ENCODE data around the gene LRRC40. TPM values are rescaled to one million over a fixed set of nuclear protein-coding genes. Genes with fewer than 3 reads are reported as not detected.

The LRRC40 gene
- total RNA-seq, 4 donors from 2014 or later: 11.5 to 15.4 (median 14.6) TPM

- Histone ChIP-seq H3K9me3 (no peaks in the 10 kb centered on the region), H3K4me1 (peaks cover 0 to 11% (median 5%) of the 10 kb centered on the region in 4 donors), H3K4me3 (no peak overlapping the region), H3K27ac (replicated peaks in 1 of 4) (no peak overlapping the region), H3K27me3 (no peaks in the 10 kb centered on the region), H3K36me3 (no peaks in the 10 kb centered on the region)
- DNase-seq (ENCODE audit: extremely low spot score): no peak
- intact Hi-C loops (cut with DNase I): loop anchor here (5.0 kb wide), 1 partner anchor 373 kb away; no protein-coding TSS in a partner anchor
- WGBS: 89% methylated on average over 3 of the region's 3 CpGs
- TF ChIP-seq, protein P1, sequence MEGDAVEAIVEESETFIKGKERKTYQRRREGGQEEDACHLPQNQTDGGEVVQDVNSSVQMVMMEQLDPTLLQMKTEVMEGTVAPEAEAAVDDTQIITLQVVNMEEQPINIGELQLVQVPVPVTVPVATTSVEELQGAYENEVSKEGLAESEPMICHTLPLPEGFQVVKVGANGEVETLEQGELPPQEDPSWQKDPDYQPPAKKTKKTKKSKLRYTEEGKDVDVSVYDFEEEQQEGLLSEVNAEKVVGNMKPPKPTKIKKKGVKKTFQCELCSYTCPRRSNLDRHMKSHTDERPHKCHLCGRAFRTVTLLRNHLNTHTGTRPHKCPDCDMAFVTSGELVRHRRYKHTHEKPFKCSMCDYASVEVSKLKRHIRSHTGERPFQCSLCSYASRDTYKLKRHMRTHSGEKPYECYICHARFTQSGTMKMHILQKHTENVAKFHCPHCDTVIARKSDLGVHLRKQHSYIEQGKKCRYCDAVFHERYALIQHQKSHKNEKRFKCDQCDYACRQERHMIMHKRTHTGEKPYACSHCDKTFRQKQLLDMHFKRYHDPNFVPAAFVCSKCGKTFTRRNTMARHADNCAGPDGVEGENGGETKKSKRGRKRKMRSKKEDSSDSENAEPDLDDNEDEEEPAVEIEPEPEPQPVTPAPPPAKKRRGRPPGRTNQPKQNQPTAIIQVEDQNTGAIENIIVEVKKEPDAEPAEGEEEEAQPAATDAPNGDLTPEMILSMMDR (IDR thresholded peaks at IDR 0.05): no peak
- TF ChIP-seq POLR2AphosphoS5 (IDR thresholded peaks at IDR 0.05) (no peak), POLR2A (IDR thresholded peaks at IDR 0.05; ENCODE audit: low read depth) (no peak), EP300 (IDR thresholded peaks at IDR 0.05) (no peak)
Observed at GRCh38 chr1:70134148-70134547, 71.2 kb downstream of the LRRC40 start.

DNA sequence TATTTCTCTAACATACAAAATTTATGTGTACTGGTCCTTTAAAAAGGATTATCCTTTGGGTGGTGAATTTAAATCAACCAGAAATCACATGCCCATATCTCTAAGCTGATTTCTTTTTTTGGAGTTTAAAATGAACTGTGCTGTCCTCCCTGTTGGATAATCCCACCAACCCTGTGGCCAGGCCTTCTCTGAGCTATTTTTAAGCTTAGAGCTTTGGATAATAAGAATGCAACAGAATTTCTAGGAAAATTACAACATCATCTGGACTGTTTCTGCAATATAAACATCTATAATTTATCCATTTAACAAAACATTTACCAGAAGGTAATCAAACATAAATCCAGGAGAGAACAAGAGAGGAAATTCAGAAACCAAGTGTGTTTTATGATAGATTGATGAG is 88.3 kb downstream of the LRRC40 start:
- DNase-seq (ENCODE audit: extremely low spot score): no peak
- Histone ChIP-seq H3K27ac (replicated peaks in 1 of 4) (no peak overlapping the region), H3K27me3 (no peaks in the 10 kb centered on the region), H3K4me1 (no peaks in the 10 kb centered on the region), H3K36me3 (no peaks in the 10 kb centered on the region), H3K9me3 (no peaks in the 10 kb centered on the region), H3K4me3 (no peak overlapping the region)
- intact Hi-C loops (cut with DNase I): no loop called here
- TF ChIP-seq POLR2A (IDR thresholded peaks at IDR 0.05; ENCODE audit: low read depth): no peak
- TF ChIP-seq POLR2AphosphoS5 (IDR thresholded peaks at IDR 0.05): no peak
- TF ChIP-seq, protein P1 (IDR thresholded peaks at IDR 0.05): no peak
- no peak for TF ChIP-seq EP300 (IDR thresholded peaks at IDR 0.05)

GRCh38 chr1:70115315-70115714 is 90.1 kb downstream of the LRRC40 start:
- TF ChIP-seq POLR2A (IDR thresholded peaks at IDR 0.05; ENCODE audit: low read depth) (no peak), POLR2AphosphoS5 (IDR thresholded peaks at IDR 0.05) (no peak), EP300 (IDR thresholded peaks at IDR 0.05) (no peak)
- TF ChIP-seq, protein P1 (IDR thresholded peaks at IDR 0.05): no peak
- no peaks in the 10 kb centered on the region for H3K9me3 ChIP-seq
- no peak overlapping the region for H3K4me3 ChIP-seq
- H3K36me3 ChIP-seq: no peaks in the 10 kb centered on the region
- intact Hi-C loops (cut with DNase I): no loop called here
- WGBS: 94% methylated on average over 3 of the region's 3 CpGs
- no peaks in the 10 kb centered on the region for H3K27me3 ChIP-seq
- DNase-seq (ENCODE audit: extremely low spot score): no peak
- H3K27ac ChIP-seq (replicated peaks in 1 of 4): no peak overlapping the region
- no peaks in the 10 kb centered on the region for H3K4me1 ChIP-seq

DNA sequence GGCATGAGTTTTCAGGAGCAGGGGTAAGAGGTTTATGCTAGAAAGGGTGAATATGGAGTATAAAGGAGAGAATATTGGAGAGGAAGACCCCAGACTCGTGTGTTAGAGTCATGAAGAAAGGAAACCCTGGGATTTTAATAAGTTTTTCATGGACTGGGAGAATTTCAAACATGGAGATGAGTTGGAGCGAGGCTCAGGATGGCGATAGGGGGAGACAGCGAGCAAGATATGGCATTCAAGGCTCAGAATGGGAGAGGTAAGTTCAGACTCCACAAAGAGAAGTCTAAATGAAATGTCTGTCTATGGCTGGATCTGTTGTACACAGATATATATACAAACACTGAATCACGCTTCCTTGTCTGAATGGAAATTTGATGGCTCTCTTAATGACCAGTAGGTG is 92.5 kb downstream of the LRRC40 start:
- TF ChIP-seq POLR2AphosphoS5 (IDR thresholded peaks at IDR 0.05): no peak
- TF ChIP-seq, protein P1 (IDR thresholded peaks at IDR 0.05): no peak
- no peak for TF ChIP-seq POLR2A (IDR thresholded peaks at IDR 0.05; ENCODE audit: low read depth)
- no peak for TF ChIP-seq EP300 (IDR thresholded peaks at IDR 0.05)
- no peak for DNase-seq (ENCODE audit: extremely low spot score)
- H3K36me3 ChIP-seq: no peaks in the 10 kb centered on the region
- no peak overlapping the region for H3K27ac ChIP-seq (replicated peaks in 1 of 4)
- intact Hi-C loops (cut with DNase I): no loop called here
- no peaks in the 10 kb centered on the region for H3K27me3 ChIP-seq
- H3K4me3 ChIP-seq: no peak overlapping the region
- no peaks in the 10 kb centered on the region for H3K9me3 ChIP-seq
- no peaks in the 10 kb centered on the region for H3K4me1 ChIP-seq
- WGBS: 93% methylated on average over 5 of the region's 5 CpGs

DNA sequence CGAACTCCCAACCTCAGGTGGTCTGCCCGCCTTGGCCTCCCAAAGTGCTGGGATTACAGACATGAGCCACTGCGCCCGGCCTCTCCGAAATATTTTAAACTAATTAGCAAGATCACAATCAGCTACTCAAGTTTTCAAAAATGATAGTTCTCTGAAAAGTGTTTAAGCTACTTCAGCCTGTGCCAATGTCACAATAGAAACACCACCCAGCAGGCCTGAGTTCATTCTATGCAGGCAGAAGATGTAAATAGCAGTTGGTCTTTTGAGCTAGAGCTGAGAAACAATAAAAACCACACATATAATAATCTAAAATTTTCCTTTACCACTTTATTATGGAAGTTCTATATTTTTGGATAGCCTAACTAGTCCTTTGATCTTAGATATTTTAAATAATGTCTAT is 96.1 kb downstream of the LRRC40 start:
- no peaks in the 10 kb centered on the region for H3K36me3 ChIP-seq
- no peaks in the 10 kb centered on the region for H3K9me3 ChIP-seq
- no peaks in the 10 kb centered on the region for H3K4me1 ChIP-seq
- no peak for DNase-seq (ENCODE audit: extremely low spot score)
- H3K27me3 ChIP-seq: no peaks in the 10 kb centered on the region
- H3K27ac ChIP-seq (replicated peaks in 1 of 4): no peak overlapping the region
- 82% methylated on average over 5 of the region's 5 CpGs for WGBS
- TF ChIP-seq POLR2AphosphoS5 (IDR thresholded peaks at IDR 0.05) (no peak), POLR2A (IDR thresholded peaks at IDR 0.05; ENCODE audit: low read depth) (no peak), EP300 (IDR thresholded peaks at IDR 0.05) (no peak)
- TF ChIP-seq, protein P1 (IDR thresholded peaks at IDR 0.05): no peak
- no peak overlapping the region for H3K4me3 ChIP-seq
- intact Hi-C loops (cut with DNase I): no loop called here

Measured in esophagus muscularis mucosa (tissue), 4 donors.